ENCODE data around the gene BRINP1. TPM values are rescaled to one million over a fixed set of nuclear protein-coding genes. Genes with fewer than 3 reads are reported as not detected.

The BRINP1 gene
- total RNA-seq, 4 donors from 2014 or later, result 0.27 TPM; not detected in 3

GRCh38 chr9:119250730-119251129 lies 118.5 kb downstream of the BRINP1 start:
- no peaks in the 10 kb centered on the region for H3K27me3 ChIP-seq
- H3K27ac ChIP-seq, result no peak overlapping the region
- no peak overlapping the region for H3K4me3 ChIP-seq
- no peak for DNase-seq
- TF ChIP-seq EP300 (IDR thresholded peaks at IDR 0.05; ENCODE audit: low read depth), result no peak
- TF ChIP-seq, protein P1, sequence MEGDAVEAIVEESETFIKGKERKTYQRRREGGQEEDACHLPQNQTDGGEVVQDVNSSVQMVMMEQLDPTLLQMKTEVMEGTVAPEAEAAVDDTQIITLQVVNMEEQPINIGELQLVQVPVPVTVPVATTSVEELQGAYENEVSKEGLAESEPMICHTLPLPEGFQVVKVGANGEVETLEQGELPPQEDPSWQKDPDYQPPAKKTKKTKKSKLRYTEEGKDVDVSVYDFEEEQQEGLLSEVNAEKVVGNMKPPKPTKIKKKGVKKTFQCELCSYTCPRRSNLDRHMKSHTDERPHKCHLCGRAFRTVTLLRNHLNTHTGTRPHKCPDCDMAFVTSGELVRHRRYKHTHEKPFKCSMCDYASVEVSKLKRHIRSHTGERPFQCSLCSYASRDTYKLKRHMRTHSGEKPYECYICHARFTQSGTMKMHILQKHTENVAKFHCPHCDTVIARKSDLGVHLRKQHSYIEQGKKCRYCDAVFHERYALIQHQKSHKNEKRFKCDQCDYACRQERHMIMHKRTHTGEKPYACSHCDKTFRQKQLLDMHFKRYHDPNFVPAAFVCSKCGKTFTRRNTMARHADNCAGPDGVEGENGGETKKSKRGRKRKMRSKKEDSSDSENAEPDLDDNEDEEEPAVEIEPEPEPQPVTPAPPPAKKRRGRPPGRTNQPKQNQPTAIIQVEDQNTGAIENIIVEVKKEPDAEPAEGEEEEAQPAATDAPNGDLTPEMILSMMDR (IDR thresholded peaks at IDR 0.05), result no peak
- TF ChIP-seq POLR2A (IDR thresholded peaks at IDR 0.05), result no peak
- TF ChIP-seq POLR2AphosphoS5 (IDR thresholded peaks at IDR 0.05), result no peak
- no peaks in the 10 kb centered on the region for H3K4me1 ChIP-seq
- intact Hi-C loops (cut with DNase I; ENCODE audit: low total_unique reads) (no loop called here), in situ Hi-C loops (cut with MboI; ENCODE audit: low pct_ligation_motif_present in 1 of 4, low pct_unique_long_range_greater_than_20kb in 1 of 4, low sequenced_read_pairs in 3 of 4) (no loop called here)
- no peaks in the 10 kb centered on the region for H3K9me3 ChIP-seq
- H3K36me3 ChIP-seq, result no peaks in the 10 kb centered on the region
- 56 to 78% methylated on average over 2 to 4 of the region's 4 CpGs for WGBS, 2 donors (ENCODE audit: low coverage in 1 of 2)

- WGBS, 2 donors (ENCODE audit: low coverage in 1 of 2), result 79 to 82% methylated on average over 4 of the region's 4 CpGs
- H3K9me3 ChIP-seq, result no peaks in the 10 kb centered on the region
- TF ChIP-seq EP300 (IDR thresholded peaks at IDR 0.05; ENCODE audit: low read depth) (no peak), POLR2AphosphoS5 (IDR thresholded peaks at IDR 0.05) (no peak), POLR2A (IDR thresholded peaks at IDR 0.05) (no peak)
- TF ChIP-seq, protein P1 (IDR thresholded peaks at IDR 0.05), result no peak
- H3K4me1 ChIP-seq, result no peaks in the 10 kb centered on the region
- H3K36me3 ChIP-seq, result no peaks in the 10 kb centered on the region
- in situ Hi-C loops (cut with MboI; ENCODE audit: low pct_ligation_motif_present in 1 of 4, low pct_unique_long_range_greater_than_20kb in 1 of 4, low sequenced_read_pairs in 3 of 4), result no loop called here
- no peaks in the 10 kb centered on the region for H3K27me3 ChIP-seq
- no peak overlapping the region for H3K27ac ChIP-seq
- intact Hi-C loops (cut with DNase I; ENCODE audit: low total_unique reads), result no loop called here
- H3K4me3 ChIP-seq, result no peak overlapping the region
- no peak for DNase-seq
Measured at GRCh38 chr9:119240546-119240945, 128.7 kb downstream of the BRINP1 start.

DNA sequence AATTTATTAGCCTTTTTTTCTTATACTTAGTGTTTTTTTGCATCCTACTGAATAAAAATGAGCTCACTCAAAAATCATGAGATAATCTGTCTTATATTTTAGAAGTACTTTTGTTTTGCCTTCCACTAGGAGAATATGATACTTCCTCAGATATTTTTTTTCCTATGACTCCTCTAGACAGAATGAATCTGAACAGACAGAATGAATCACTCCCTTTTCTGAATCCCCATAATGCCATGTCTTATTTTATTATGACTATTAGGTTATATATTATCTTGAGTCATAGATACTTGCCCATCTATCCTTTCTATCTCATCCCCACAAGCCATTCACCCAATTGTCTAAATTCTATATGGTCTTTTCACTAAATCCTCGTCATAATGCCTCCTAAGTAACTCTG lies 134.6 kb downstream of the BRINP1 start:
- H3K27ac ChIP-seq, result no peak overlapping the region
- 35 to 55% methylated on average over 1 of the region's 1 CpG for WGBS, 2 donors (ENCODE audit: low coverage in 1 of 2)
- TF ChIP-seq, protein P1 (IDR thresholded peaks at IDR 0.05), result no peak
- TF ChIP-seq EP300 (IDR thresholded peaks at IDR 0.05; ENCODE audit: low read depth) (no peak), POLR2AphosphoS5 (IDR thresholded peaks at IDR 0.05) (no peak), POLR2A (IDR thresholded peaks at IDR 0.05) (no peak)
- no peak for DNase-seq
- no peak overlapping the region for H3K4me3 ChIP-seq
- no peaks in the 10 kb centered on the region for H3K9me3 ChIP-seq
- intact Hi-C loops (cut with DNase I; ENCODE audit: low total_unique reads) (no loop called here), in situ Hi-C loops (cut with MboI; ENCODE audit: low pct_ligation_motif_present in 1 of 4, low pct_unique_long_range_greater_than_20kb in 1 of 4, low sequenced_read_pairs in 3 of 4) (no loop called here)
- no peaks in the 10 kb centered on the region for H3K27me3 ChIP-seq
- no peaks in the 10 kb centered on the region for H3K4me1 ChIP-seq
- no peaks in the 10 kb centered on the region for H3K36me3 ChIP-seq

- DNase-seq, result no peak
- Histone ChIP-seq H3K27ac (no peak overlapping the region), H3K36me3 (no peaks in the 10 kb centered on the region), H3K27me3 (no peaks in the 10 kb centered on the region), H3K4me1 (no peaks in the 10 kb centered on the region), H3K4me3 (no peak overlapping the region), H3K9me3 (no peaks in the 10 kb centered on the region)
- TF ChIP-seq EP300 (IDR thresholded peaks at IDR 0.05; ENCODE audit: low read depth) (no peak), POLR2A (IDR thresholded peaks at IDR 0.05) (no peak), POLR2AphosphoS5 (IDR thresholded peaks at IDR 0.05) (no peak)
- TF ChIP-seq, protein P1 (IDR thresholded peaks at IDR 0.05), result no peak
- intact Hi-C loops (cut with DNase I; ENCODE audit: low total_unique reads) (no loop called here), in situ Hi-C loops (cut with MboI; ENCODE audit: low pct_ligation_motif_present in 1 of 4, low pct_unique_long_range_greater_than_20kb in 1 of 4, low sequenced_read_pairs in 3 of 4) (no loop called here)
- 63 to 90% methylated on average over 2 to 3 of the region's 3 CpGs for WGBS, 2 donors (ENCODE audit: low coverage in 1 of 2)
Measured at GRCh38 chr9:119227422-119227821, 141.8 kb downstream of the BRINP1 start.
